Measurements from ENCODE around the gene TNFSF13.

DNA sequence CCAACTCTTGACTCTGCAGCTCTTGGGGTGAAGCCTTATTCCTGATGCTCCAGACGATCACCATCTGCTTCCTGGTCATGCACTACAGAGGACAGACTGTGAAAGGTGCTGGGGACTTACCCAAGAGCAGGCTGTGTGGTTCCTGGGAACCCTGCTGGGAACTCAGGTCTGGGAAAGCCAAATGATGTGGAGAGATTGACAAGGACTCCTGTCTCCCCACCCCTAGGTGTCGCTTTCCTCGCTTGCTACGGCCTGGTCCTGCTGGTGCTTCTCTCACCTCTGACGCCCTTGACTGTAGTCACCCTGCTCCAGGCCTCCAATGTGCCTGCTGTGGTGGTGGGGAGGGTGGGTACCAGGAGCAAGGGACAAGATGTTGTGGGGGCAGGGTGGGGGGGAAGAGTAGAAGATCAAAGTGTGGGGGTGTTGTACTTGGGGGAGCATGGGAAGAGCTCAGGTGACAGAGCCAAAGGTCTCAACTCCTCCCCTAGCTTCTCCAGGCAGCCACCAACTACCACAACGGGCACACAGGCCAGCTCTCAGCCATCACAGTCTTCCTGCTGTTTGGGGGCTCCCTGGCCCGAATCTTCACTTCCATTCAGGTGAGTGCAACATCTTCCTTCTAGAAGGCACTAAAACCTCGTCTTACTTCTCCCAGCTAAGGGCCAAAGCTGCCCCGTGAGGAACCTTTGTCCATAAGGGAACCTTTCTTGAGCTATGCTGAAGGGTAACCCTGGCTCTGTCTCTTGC lies 28.3 kb downstream of the TNFSF13 start:
- TF ChIP-seq, protein P1, sequence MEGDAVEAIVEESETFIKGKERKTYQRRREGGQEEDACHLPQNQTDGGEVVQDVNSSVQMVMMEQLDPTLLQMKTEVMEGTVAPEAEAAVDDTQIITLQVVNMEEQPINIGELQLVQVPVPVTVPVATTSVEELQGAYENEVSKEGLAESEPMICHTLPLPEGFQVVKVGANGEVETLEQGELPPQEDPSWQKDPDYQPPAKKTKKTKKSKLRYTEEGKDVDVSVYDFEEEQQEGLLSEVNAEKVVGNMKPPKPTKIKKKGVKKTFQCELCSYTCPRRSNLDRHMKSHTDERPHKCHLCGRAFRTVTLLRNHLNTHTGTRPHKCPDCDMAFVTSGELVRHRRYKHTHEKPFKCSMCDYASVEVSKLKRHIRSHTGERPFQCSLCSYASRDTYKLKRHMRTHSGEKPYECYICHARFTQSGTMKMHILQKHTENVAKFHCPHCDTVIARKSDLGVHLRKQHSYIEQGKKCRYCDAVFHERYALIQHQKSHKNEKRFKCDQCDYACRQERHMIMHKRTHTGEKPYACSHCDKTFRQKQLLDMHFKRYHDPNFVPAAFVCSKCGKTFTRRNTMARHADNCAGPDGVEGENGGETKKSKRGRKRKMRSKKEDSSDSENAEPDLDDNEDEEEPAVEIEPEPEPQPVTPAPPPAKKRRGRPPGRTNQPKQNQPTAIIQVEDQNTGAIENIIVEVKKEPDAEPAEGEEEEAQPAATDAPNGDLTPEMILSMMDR (IDR thresholded peaks at IDR 0.05; ENCODE audit: borderline replicate concordance, extremely low read depth, low read length, poor library complexity, severe bottlenecking), result peak; percentile 30
- no peak for TF ChIP-seq EZH2 (IDR thresholded peaks at IDR 0.05; ENCODE audit: borderline replicate concordance, low read depth, low read length, severe bottlenecking)
